WTC11 (cell line): ENCODE data around the gene ELN.

Experiments used
- CTCF ChIP-seq: fragments of 200-600 bp; IDR thresholded peaks from 2 replicates; pipeline ENCODE4 v1.8.0; 2022; ENCODE audit warnings: antibody characterized with exemption
- TF ChIP-seq, protein P1 (sequence below): sonication (generic); formaldehyde crosslinking; IDR thresholded peaks from 2 replicates; pipeline ENCODE4 v1.8.1; 2023; ENCODE audit warnings: mild to moderate bottlenecking, missing genetic modification reagents, moderate library complexity

DNA sequence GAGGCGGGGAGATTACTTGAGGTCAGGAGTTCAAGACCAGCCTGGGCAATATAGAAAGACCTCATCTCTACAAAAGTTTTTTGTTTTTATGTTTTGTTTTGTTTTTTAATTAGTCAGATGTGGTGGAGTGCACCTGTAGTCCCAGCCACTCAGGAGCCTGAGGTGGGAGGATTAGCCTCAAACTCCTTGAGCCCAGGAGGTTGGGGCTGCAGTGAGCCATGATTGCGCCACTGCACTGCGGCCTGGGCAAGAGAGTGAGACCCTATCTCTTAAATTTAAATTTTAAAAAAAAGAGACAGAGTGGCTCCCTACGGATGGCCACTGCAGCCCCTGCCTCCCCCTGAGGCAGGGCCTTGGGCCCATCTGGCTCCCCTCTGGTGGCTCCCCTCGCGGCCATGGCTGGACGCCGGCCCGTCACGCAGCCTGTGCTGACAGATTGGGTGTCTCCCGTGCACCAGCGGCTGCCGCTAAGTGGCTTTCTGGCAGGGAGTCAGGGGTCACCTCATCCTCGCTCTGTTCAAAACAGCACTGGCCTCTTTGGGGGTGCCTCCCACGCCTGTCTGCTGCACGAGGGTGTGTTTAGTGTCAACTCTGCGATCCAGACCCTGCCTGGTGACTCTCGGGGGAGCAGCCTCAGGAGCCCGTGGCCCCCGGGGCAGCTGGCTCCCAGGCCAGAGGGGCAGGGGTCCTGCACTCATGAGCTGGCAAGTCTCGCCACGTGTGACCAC, 44.4 kb upstream of the ELN start:
- TF ChIP-seq, protein P1, sequence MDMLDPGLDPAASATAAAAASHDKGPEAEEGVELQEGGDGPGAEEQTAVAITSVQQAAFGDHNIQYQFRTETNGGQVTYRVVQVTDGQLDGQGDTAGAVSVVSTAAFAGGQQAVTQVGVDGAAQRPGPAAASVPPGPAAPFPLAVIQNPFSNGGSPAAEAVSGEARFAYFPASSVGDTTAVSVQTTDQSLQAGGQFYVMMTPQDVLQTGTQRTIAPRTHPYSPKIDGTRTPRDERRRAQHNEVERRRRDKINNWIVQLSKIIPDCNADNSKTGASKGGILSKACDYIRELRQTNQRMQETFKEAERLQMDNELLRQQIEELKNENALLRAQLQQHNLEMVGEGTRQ, result no peak
- TF ChIP-seq CTCF, result no peak
